Measurements from ENCODE around the gene CDK2. TPM values are rescaled to one million over a fixed set of nuclear protein-coding genes. Genes with fewer than 3 reads are reported as not detected.
A peak's percentile ranks its signal among the peaks of the same experiment; 100 is the strongest.

The CDK2 gene
- total RNA-seq, 4 donors from 2014 or later: 6.4 to 11.7 (median 8.1) TPM

- in situ Hi-C loops (cut with MboI; ENCODE audit: low sequenced_read_pairs in 4 of 4): loop anchor here in 3 of 4 donors (5.0 to 25.0 kb wide), 4 partner anchors 120 to 297 kb away; partner anchors contain the start of genes ORMDL2 (in 2 of the 3), SARNP (in 2 of the 3) and OR10P1 (in 1 of the 3)
- no peak overlapping the region for H3K27ac ChIP-seq
- intact Hi-C loops (cut with DNase I; ENCODE audit: low total_unique reads): no loop called here
Measured at GRCh38 chr12:55934773-55935172, 31.9 kb upstream of the CDK2 start.

GRCh38 chr12:55935738-55936151 lies 30.9 kb upstream of the CDK2 start:
- Histone ChIP-seq H3K27ac (peak overlapping the region; percentile 32 to 64 (median 48)), H3K4me1 (peaks cover 12 to 21% of the 10 kb centered on the region in 2 donors), H3K36me3 (no peaks in the 10 kb centered on the region), H3K27me3 (peaks cover 6 to 34% (median 14%) of the 10 kb centered on the region in 3 donors), H3K4me3 (peak overlapping the region in 3 of 4 donors; percentile 7 to 39 (median 16)), H3K9me3 (no peaks in the 10 kb centered on the region)
- ATAC-seq (no peak), DNase-seq (no peak)
- in situ Hi-C loops (cut with MboI; ENCODE audit: low sequenced_read_pairs in 4 of 4): loop anchor here in 3 of 4 donors (5.0 to 25.0 kb wide), 4 partner anchors 121 to 298 kb away; partner anchors contain the start of genes ORMDL2 (in 2 of the 3), SARNP (in 2 of the 3) and OR10P1 (in 1 of the 3)
- intact Hi-C loops (cut with DNase I; ENCODE audit: low total_unique reads): no loop called here
- TF ChIP-seq CTCF (IDR thresholded peaks at IDR 0.05 in 4 of 5, conservative IDR thresholded peaks at IDR 0.05 in 1 of 5) (no peak), POLR2A (IDR thresholded peaks at IDR 0.05) (no peak)

More at GRCh38 chr12:55934773-55935172, 31.9 kb upstream of the CDK2 start:
- DNase-seq (no peak), ATAC-seq (no peak)
- Histone ChIP-seq H3K4me1 (peaks cover 16 to 19% of the 10 kb centered on the region in 2 donors), H3K9me3 (no peaks in the 10 kb centered on the region), H3K36me3 (no peaks in the 10 kb centered on the region), H3K4me3 (no peak overlapping the region), H3K27me3 (peaks cover 6 to 34% (median 14%) of the 10 kb centered on the region in 3 donors)
- TF ChIP-seq CTCF (IDR thresholded peaks at IDR 0.05 in 4 of 5, conservative IDR thresholded peaks at IDR 0.05 in 1 of 5): no peak
- TF ChIP-seq POLR2A (IDR thresholded peaks at IDR 0.05): no peak

- peaks cover 6 to 24% (median 14%) of the 10 kb centered on the region in 3 donors for H3K27me3 ChIP-seq
- in situ Hi-C loops (cut with MboI; ENCODE audit: low sequenced_read_pairs in 4 of 4): loop anchor here in 3 of 4 donors (5.0 to 25.0 kb wide), 4 partner anchors 123 to 301 kb away; partner anchors contain the start of genes ORMDL2 (in 2 of the 3), SARNP (in 2 of the 3) and OR10P1 (in 1 of the 3)
- no peak for ATAC-seq
Measured at GRCh38 chr12:55937981-55938380, 28.6 kb upstream of the CDK2 start.

GRCh38 chr12:55938826-55939501 lies 27.7 kb upstream of the CDK2 start:
- H3K9me3 ChIP-seq: no peaks in the 10 kb centered on the region
- intact Hi-C loops (cut with DNase I; ENCODE audit: low total_unique reads): no loop called here
- TF ChIP-seq POLR2A (IDR thresholded peaks at IDR 0.05) (no peak), CTCF (IDR thresholded peaks at IDR 0.05 in 4 of 5, conservative IDR thresholded peaks at IDR 0.05 in 1 of 5) (no peak)
- no peak overlapping the region for H3K4me3 ChIP-seq
- DNase-seq: no peak
- H3K36me3 ChIP-seq: no peaks in the 10 kb centered on the region
- H3K27ac ChIP-seq: no peak overlapping the region
- H3K27me3 ChIP-seq: peaks cover 5 to 15% (median 6%) of the 10 kb centered on the region in 3 donors
- no peak for ATAC-seq
- peaks cover 0 to 5% of the 10 kb centered on the region in 2 donors for H3K4me1 ChIP-seq
- in situ Hi-C loops (cut with MboI; ENCODE audit: low sequenced_read_pairs in 4 of 4): loop anchor here in 3 of 4 donors (5.0 to 25.0 kb wide), 4 partner anchors 124 to 302 kb away; partner anchors contain the start of genes ORMDL2 (in 2 of the 3), SARNP (in 2 of the 3) and OR10P1 (in 1 of the 3)

More at GRCh38 chr12:55937981-55938380, 28.6 kb upstream of the CDK2 start:
- Histone ChIP-seq H3K36me3 (no peaks in the 10 kb centered on the region), H3K9me3 (no peaks in the 10 kb centered on the region), H3K4me3 (no peak overlapping the region), H3K4me1 (peaks cover 0 to 5% of the 10 kb centered on the region in 2 donors), H3K27ac (no peak overlapping the region)
- intact Hi-C loops (cut with DNase I; ENCODE audit: low total_unique reads): no loop called here
- DNase-seq: no peak
- no peak for TF ChIP-seq POLR2A (IDR thresholded peaks at IDR 0.05)
- TF ChIP-seq CTCF (IDR thresholded peaks at IDR 0.05 in 4 of 5, conservative IDR thresholded peaks at IDR 0.05 in 1 of 5): no peak

Measured in gastrocnemius medialis (tissue), 4 donors.